ENCODE data around the gene EGFL6.

DNA sequence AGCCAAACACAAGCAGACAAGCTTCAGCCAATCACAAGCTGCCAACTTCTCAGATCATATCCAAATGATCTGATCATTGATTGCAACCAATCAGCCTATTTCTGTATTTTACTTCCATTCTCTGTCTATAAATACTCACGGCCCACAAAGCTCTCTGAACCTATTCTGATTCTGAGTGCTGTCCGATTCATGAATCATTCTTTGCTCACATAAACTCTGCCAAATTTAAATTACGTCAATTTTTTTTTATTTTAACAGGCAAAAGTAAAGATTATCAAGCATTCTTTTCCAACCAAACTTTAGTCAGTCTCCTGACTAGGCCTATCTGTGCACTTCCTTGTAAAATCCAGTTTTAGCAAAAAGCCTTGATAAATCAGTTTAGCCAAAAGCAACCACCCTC lies 81.7 kb downstream of the EGFL6 start:
- TF ChIP-seq, protein P1, sequence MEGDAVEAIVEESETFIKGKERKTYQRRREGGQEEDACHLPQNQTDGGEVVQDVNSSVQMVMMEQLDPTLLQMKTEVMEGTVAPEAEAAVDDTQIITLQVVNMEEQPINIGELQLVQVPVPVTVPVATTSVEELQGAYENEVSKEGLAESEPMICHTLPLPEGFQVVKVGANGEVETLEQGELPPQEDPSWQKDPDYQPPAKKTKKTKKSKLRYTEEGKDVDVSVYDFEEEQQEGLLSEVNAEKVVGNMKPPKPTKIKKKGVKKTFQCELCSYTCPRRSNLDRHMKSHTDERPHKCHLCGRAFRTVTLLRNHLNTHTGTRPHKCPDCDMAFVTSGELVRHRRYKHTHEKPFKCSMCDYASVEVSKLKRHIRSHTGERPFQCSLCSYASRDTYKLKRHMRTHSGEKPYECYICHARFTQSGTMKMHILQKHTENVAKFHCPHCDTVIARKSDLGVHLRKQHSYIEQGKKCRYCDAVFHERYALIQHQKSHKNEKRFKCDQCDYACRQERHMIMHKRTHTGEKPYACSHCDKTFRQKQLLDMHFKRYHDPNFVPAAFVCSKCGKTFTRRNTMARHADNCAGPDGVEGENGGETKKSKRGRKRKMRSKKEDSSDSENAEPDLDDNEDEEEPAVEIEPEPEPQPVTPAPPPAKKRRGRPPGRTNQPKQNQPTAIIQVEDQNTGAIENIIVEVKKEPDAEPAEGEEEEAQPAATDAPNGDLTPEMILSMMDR (IDR thresholded peaks at IDR 0.05) = no peak
- TF ChIP-seq ZFX (IDR thresholded peaks at IDR 0.05; ENCODE audit: borderline replicate concordance) = no peak
